Measurements from ENCODE around the gene DNAJC3.
"Not testable (repeated sequence)": the region's sequence is repeated elsewhere in the genome, so short reads cannot be mapped to it uniquely, and the experiment has no call there.

Gene DNAJC3

DNA sequence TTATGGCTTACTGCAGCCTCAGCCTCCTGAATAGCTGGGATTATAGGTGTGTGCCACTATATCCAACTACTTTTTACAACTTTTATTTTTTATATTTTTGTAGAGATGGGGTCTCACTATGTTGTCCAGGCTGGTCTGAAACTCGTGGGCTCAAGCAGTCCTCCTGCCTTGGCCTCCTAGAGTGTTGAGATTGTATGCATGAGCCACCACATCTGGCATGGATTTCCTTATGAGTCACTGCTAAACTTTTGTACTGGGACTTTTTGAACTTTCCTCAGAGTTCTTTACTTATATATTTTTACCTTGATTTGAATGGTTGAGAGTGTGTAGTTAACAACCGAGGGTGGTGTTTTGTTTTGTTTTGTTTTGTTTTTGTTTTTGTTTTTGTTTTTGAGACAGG lies 33.4 kb downstream of the DNAJC3 start:
- H3K27me3 ChIP-seq (replicated peaks; ENCODE audit: control insufficient read depth, insufficient read depth, low read length), result no peaks in the 10 kb centered on the region
- TF ChIP-seq, protein P1, sequence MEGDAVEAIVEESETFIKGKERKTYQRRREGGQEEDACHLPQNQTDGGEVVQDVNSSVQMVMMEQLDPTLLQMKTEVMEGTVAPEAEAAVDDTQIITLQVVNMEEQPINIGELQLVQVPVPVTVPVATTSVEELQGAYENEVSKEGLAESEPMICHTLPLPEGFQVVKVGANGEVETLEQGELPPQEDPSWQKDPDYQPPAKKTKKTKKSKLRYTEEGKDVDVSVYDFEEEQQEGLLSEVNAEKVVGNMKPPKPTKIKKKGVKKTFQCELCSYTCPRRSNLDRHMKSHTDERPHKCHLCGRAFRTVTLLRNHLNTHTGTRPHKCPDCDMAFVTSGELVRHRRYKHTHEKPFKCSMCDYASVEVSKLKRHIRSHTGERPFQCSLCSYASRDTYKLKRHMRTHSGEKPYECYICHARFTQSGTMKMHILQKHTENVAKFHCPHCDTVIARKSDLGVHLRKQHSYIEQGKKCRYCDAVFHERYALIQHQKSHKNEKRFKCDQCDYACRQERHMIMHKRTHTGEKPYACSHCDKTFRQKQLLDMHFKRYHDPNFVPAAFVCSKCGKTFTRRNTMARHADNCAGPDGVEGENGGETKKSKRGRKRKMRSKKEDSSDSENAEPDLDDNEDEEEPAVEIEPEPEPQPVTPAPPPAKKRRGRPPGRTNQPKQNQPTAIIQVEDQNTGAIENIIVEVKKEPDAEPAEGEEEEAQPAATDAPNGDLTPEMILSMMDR (IDR thresholded peaks at IDR 0.05; ENCODE audit: insufficient read depth, low read length, poor library complexity, severe bottlenecking), result no peak
- no peak overlapping the region for H3K4me3 ChIP-seq (replicated peaks; ENCODE audit: low read depth, low read length)
- peaks cover 9% of the 10 kb centered on the region for H3K36me3 ChIP-seq (ENCODE audit: control insufficient read depth, insufficient read depth, low read length)
- no peak for DNase-seq (ENCODE audit: extremely low read depth, insufficient read length)

DNA sequence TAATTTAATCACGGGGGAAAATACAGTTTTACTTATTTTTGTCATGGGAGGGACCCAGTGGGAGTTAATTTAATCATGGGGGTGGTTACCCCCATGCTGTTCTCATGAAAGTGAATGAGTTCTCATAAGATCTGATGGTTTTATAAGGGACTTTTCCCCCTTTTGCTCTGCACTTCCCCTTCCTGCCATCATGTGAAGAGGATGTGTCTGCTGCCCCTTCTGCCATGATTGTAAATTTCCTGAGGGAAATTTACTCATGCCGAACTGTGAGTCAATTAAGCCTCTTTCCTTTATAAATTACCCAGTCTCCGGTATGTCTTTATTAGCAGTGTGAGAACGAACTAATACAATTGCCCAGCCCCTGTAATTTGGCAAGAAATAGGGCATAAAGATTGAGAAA lies 35.9 kb downstream of the DNAJC3 start:
- DNase-seq (ENCODE audit: extremely low read depth, insufficient read length); H3K4me3 ChIP-seq (replicated peaks; ENCODE audit: low read depth, low read length): not testable (repeated sequence)
- H3K36me3 ChIP-seq (ENCODE audit: control insufficient read depth, insufficient read depth, low read length), result peaks cover 13% of the 10 kb centered on the region

DNA sequence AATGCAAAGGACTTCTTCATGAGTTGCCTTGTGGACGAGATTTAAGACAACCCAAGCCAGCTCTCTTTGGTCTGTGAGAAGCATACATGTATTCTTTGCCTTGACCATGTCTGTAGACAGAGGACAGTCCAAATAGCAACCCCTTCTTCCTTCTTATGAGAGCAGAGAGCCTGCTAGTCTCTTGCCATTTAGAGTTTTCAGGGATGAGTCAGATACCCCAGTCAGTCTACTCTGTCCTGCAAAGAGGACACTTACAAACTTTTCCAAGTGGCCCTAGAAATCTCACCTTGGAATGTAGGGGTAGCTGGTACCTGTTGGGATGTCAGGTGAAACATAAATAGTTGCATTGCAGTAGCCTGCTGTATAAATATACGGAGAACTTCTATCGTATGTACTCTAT lies 36.7 kb downstream of the DNAJC3 start:
- H3K4me3 ChIP-seq (replicated peaks; ENCODE audit: low read depth, low read length), result no peak overlapping the region
- peaks cover 13% of the 10 kb centered on the region for H3K36me3 ChIP-seq (ENCODE audit: control insufficient read depth, insufficient read depth, low read length)
- TF ChIP-seq, protein P1 (IDR thresholded peaks at IDR 0.05; ENCODE audit: insufficient read depth, low read length, poor library complexity, severe bottlenecking), result no peak
- H3K27me3 ChIP-seq (replicated peaks; ENCODE audit: control insufficient read depth, insufficient read depth, low read length), result no peaks in the 10 kb centered on the region
- DNase-seq (ENCODE audit: extremely low read depth, insufficient read length), result no peak

More for the DNA sequence above, 35.9 kb downstream of the DNAJC3 start:
- not testable (repeated sequence) for H3K27me3 ChIP-seq (replicated peaks; ENCODE audit: control insufficient read depth, insufficient read depth, low read length)

DNA sequence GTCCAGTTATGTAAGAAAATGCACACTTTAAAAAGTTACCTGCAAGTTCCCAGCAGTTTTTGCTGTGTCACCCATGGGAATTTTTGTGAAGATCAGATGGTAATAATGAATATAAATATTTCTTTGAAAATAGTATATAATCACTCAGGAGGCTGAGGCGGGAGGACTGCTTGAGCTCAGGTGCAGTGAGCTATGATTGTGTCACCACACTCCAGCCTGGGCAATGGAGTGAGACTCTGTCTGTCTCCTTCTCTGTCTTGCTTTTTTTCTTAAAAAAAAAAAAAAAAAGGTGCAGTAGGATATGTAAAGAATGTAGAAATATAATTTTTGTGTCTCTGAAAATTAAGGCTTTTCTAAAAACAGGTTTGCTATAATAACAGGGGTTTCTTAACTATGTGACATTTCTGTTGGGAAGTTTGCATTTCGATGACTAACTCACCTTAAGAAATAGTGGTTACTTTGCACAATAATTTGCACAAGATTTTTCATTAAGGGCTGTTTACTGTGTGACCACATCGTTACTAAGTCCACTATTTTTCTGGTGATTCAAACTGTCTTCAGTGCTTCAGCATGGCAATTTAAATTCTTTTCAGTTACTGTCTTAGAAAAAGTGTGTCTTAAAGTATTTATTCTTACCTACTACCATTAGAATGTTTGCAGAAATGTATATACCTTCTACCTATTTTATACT lies 37.3 kb downstream of the DNAJC3 start:
- no peak overlapping the region for H3K4me3 ChIP-seq (replicated peaks; ENCODE audit: low read depth, low read length)
- DNase-seq (ENCODE audit: extremely low read depth, insufficient read length), result no peak
- no peaks in the 10 kb centered on the region for H3K27me3 ChIP-seq (replicated peaks; ENCODE audit: control insufficient read depth, insufficient read depth, low read length)
- H3K36me3 ChIP-seq (ENCODE audit: control insufficient read depth, insufficient read depth, low read length), result peaks cover 13% of the 10 kb centered on the region
- TF ChIP-seq, protein P1 (IDR thresholded peaks at IDR 0.05; ENCODE audit: insufficient read depth, low read length, poor library complexity, severe bottlenecking), result no peak

DNA sequence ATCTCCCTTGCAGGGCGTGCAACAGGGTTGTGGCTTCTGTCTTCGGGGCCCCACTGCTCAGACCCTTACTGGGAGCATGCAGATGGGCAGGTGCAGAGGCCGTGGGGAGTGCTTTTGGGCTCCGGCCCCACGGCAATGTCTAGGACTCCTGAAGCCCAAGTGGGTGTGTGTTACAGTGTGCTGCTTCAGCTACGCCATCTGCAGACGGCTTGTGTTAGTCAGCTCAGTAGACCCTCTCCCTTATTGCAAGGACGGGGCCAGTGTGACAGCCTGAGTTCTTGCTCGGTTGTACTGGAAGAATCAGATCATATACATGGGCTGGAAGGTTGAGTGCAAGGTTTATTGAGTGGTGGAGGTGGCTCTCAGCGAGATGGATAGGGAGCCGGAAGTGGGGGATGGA lies 39.3 kb downstream of the DNAJC3 start:
- Histone ChIP-seq H3K27me3 (replicated peaks; ENCODE audit: control insufficient read depth, insufficient read depth, low read length) (no peaks in the 10 kb centered on the region), H3K36me3 (ENCODE audit: control insufficient read depth, insufficient read depth, low read length) (peaks cover 8% of the 10 kb centered on the region), H3K4me3 (replicated peaks; ENCODE audit: low read depth, low read length) (no peak overlapping the region)
- TF ChIP-seq, protein P1 (IDR thresholded peaks at IDR 0.05; ENCODE audit: insufficient read depth, low read length, poor library complexity, severe bottlenecking), result no peak
- no peak for DNase-seq (ENCODE audit: extremely low read depth, insufficient read length)

DNA sequence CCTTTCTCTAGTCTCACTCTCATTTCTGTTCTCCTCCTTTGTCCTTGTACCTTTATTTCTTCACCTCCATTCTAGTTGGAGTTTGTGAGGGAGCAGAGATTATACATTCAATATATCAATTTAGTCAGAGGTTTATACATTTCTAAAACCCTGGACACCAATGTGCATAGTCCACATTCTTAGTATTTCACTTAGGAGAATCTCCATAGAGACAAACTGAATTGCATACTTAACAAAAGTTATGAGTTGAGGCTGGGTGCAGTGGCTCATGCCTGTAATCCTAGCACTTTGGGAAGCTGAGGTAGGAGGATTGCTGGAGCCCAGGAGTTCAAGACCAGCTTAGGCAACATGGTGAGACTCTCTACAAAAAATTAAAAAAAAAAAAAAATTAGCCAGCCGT lies 45.3 kb downstream of the DNAJC3 start:
- H3K36me3 ChIP-seq (ENCODE audit: control insufficient read depth, insufficient read depth, low read length), result no peaks in the 10 kb centered on the region; the same call in 1 of the 2 replicates
- no peaks in the 10 kb centered on the region for H3K27me3 ChIP-seq (replicated peaks; ENCODE audit: control insufficient read depth, insufficient read depth, low read length)
- DNase-seq (ENCODE audit: extremely low read depth, insufficient read length), result no peak
- TF ChIP-seq, protein P1 (IDR thresholded peaks at IDR 0.05; ENCODE audit: insufficient read depth, low read length, poor library complexity, severe bottlenecking), result no peak
- no peak overlapping the region for H3K4me3 ChIP-seq (replicated peaks; ENCODE audit: low read depth, low read length)

All from GM06990 (cell line).